GM18507 (cell line): ENCODE measurements around the gene RAB42.
A peak's percentile ranks its signal among the peaks of the same experiment; 100 is the strongest.

Experiments used
- DNase-seq: peaks from one replicate; pipeline ENCODE4 v3.0.0; 2011; ENCODE audit warnings: low read depth; ENCODE audit not compliant: insufficient read length; ENCODE audit errors: extremely low spot score
- FAIRE-seq: peaks from 2 replicates; lab custom pipeline; 2011; peaks lifted over from hg19 to GRCh38; lab: Jason Lieb, UNC

RAB42 gene

DNA sequence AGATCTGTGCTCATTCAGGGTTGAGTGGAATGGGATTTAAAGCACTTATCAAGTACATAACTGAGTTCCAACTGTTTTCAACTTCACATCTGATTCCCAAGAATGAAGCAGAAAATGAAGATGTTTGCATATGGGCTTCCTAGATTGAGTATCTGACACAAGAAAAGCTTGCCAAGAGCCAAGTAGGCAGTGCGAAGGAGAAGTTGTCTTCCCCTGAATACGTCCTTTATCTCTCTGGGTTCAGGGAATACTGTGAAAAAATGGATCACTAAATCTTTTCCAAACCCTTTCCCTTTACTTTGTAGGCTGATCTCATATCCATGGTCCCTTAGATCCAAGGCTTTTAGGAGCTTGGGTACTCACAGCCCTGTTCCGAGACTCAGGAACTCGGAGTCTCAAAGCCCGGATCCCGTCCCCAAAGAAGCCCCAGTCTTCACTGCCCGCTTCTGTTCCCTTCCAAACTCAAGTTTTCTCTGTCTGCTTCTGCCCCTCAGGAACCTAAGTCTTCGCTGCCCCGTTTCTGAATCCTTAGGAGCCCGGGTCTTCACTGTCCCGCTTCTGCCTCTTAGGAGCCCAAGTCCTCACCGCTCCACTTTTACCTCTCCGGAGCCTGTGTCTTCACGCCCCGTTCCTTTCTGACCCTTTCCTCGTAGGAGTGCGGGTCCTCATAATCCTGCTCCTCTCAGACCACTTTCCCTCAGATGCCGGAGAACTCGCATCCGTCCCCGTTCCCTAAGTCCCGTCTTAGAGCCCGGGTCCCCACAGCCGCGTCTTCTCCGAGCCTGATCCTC lies 50.2 kb downstream of the RAB42 start:
- no peak for FAIRE-seq
- DNase-seq: no peak

DNA sequence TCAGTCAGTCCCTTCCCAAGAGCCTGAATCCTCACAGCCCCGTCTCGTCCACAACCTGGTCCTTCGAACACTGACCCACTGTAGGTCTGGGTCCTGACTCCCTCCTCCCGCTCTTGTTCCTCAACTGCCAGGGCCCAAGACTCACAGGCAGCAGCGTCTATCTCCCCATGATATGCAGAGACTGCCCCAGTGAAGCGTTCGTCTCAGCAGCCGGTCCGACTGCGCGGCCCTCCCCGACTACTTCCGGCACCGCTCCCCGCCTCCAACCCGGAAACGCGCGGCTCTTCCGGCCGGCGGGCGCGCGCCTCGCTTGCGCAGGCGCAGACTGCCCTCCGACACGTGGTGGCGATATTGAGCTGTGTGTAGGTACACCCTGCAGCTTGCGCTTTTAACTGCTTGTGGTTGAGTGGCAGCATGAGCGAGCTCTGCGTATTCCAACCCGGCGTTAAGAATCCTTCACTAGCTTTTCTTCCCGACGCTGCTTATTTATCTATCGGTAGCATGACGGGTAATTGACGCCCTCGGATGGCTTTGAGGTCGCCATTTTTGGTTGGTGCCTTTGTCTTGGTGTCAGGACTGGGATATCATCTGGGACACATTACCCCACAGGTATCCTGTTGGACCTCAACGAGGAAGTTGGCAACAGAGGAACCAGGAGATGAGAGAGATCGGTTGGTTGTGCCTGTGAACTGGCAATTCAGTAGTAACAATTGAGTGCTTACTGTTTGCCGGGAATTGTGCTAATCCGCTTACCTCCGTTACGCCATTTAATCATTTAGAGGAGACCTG lies 51.0 kb downstream of the RAB42 start, which contains the start of gene TAF12:
TAF12 (minus strand) TSS at position 221 of the 789 bp plus-strand sequence. CDS start 20,986 bp downstream, outside the sequence.
- DNase-seq: peak; percentile 78
- FAIRE-seq: peak; percentile 93

- DNase-seq (no peak), FAIRE-seq (no peak)
These were observed 52.4 kb downstream of the RAB42 start for GRCh38 chr1:28644494-28644893.
